Keratinocyte (primary cell): ENCODE results near the gene FAM83C. TPM values are rescaled to one million over a fixed set of nuclear protein-coding genes. Genes with fewer than 3 reads are reported as not detected.

Experiments used
- DNase-seq: peaks from one replicate; pipeline ENCODE4 v3.0.0-alpha.2; 2011; ENCODE audit warnings: low read depth, missing footprints, low spot score
- FAIRE-seq: peaks from 2 replicates; lab custom pipeline; 2011; peaks lifted over from hg19 to GRCh38; lab: Jason Lieb, UNC
- H2AFZ ChIP-seq: 2 replicates; pipeline ENCODE4 v1.6.0; 2012; ENCODE audit warnings: low read length, control low read depth, inconsistent platforms; ENCODE audit not compliant: control insufficient read depth
- H3K27ac ChIP-seq: 2 replicates; pipeline ENCODE4 v1.5.1; 2011; ENCODE audit warnings: low read length; ENCODE audit not compliant: control insufficient read depth, insufficient read depth
- H3K27me3 ChIP-seq: 3 replicates; pipeline ENCODE4 v1.6.0; 2011; ENCODE audit warnings: low read length; ENCODE audit not compliant: control insufficient read depth, insufficient read depth; ENCODE audit errors: extremely low read depth
- H3K36me3 ChIP-seq, 2 experiments: 2 replicates in 1 of 2; 3 replicates in 1 of 2; pipeline ENCODE4 v1.5.1; 2011; ENCODE audit warnings: low read length in 2 of 2, mild to moderate bottlenecking in 1 of 2; ENCODE audit not compliant: control insufficient read depth in 2 of 2, insufficient read depth in 2 of 2; ENCODE audit errors: extremely low read depth in 1 of 2
- H3K4me1 ChIP-seq: 3 replicates; pipeline ENCODE4 v1.5.1; 2011; ENCODE audit warnings: low read length; ENCODE audit not compliant: control insufficient read depth, insufficient read depth; ENCODE audit errors: extremely low read depth
- H3K4me2 ChIP-seq: 3 replicates; pipeline ENCODE4 v1.6.0; 2011; ENCODE audit warnings: low read depth, low read length; ENCODE audit not compliant: control insufficient read depth, insufficient read depth; ENCODE audit errors: extremely low read depth
- H3K4me3 ChIP-seq, 3 experiments: fragments of 200-600 bp in 1 of 3; sonication (generic) in 1 of 3; 2 replicates in 2 of 3; 3 replicates in 1 of 3; pipeline ENCODE4 v1.5.1; 2011 to 2016; ENCODE audit warnings: low read length in 3 of 3, mild to moderate bottlenecking in 3 of 3, control low read depth in 2 of 3, inconsistent platforms in 1 of 3, low read depth in 1 of 3, mixed read lengths in 1 of 3, mixed run types in 1 of 3, moderate library complexity in 1 of 3; ENCODE audit not compliant: control insufficient read depth in 2 of 3, insufficient read depth in 2 of 3; ENCODE audit errors: extremely low read depth in 1 of 3
- H3K79me2 ChIP-seq: 2 replicates; pipeline ENCODE4 v1.6.0; 2012; ENCODE audit warnings: low read length; ENCODE audit not compliant: control insufficient read depth, insufficient read depth
- H3K9ac ChIP-seq: 3 replicates; pipeline ENCODE4 v1.6.0; 2011; ENCODE audit warnings: low read length; ENCODE audit not compliant: control insufficient read depth, insufficient read depth; ENCODE audit errors: extremely low read depth
- H3K9me1 ChIP-seq: 3 replicates; pipeline ENCODE4 v1.6.0; 2011; ENCODE audit warnings: low read length; ENCODE audit not compliant: control insufficient read depth, insufficient read depth; ENCODE audit errors: extremely low read depth
- H3K9me3 ChIP-seq: 2 replicates; pipeline ENCODE4 v1.5.1; 2012; ENCODE audit warnings: low read depth, low read length; ENCODE audit not compliant: control insufficient read depth
- H4K20me1 ChIP-seq: 3 replicates; pipeline ENCODE4 v1.6.0; 2011; ENCODE audit warnings: low read length; ENCODE audit not compliant: control insufficient read depth, insufficient read depth; ENCODE audit errors: extremely low read depth
- CTCF ChIP-seq, 3 experiments: IDR thresholded peaks in 1 of 3; conservative IDR thresholded peaks in 1 of 3; optimal IDR thresholded peaks in 1 of 3; 2 replicates in 2 of 3; 3 replicates in 1 of 3; pipeline versions ENCODE3 to v1.5.1; 2011; ENCODE audit warnings: low read length in 3 of 3, mild to moderate bottlenecking in 3 of 3, moderate library complexity in 2 of 3, control low read depth in 1 of 3, inconsistent platforms in 1 of 3; ENCODE audit not compliant: insufficient read depth in 2 of 3; ENCODE audit errors: extremely low read depth in 1 of 3
- EZH2 ChIP-seq: IDR thresholded peaks from one replicate; pipeline ENCODE4 v1.6.1; 2012; ENCODE audit warnings: inconsistent platforms, mild to moderate bottlenecking, low read length, moderate library complexity
- dilution Hi-C: fragments of 300-500 bp; cut with MboI; formaldehyde crosslinking; loops from one replicate; pipeline ENCODE4 v1.7.0; 2020; ENCODE audit warnings: low sequenced_read_pairs; ENCODE audit not compliant: extremely low pct_ligation_motif_present
- polyA plus RNA-seq, 5 experiments: library from polyadenylated mRNA; depleted of rRNA in 3 of 5; stranded (reverse) in 3 of 5; stranded (forward) in 1 of 5; unstranded in 1 of 5; fragments of >200 nt; gene quantifications; 1 replicate in 1 of 5; 2 replicates in 3 of 5; 3 replicates in 1 of 5; pipeline versions ENCODE4 v1.2.1 to v1.2.3, GENCODE V29; 2011 to 2012; ENCODE audit warnings: missing spikeins in 2 of 5, low read depth in 1 of 5, low replicate concordance in 1 of 5

Gene FAM83C
- polyA plus RNA-seq, 1 donor (not counting 4 experiments of a cell fraction or from before 2014, with no cell fraction given): 12.4 TPM

- dilution Hi-C loops: no loop called here
Observed at GRCh38 chr20:35246723-35247122, 45.5 kb downstream of the FAM83C start.

GRCh38 chr20:35243986-35244385 lies 48.2 kb downstream of the FAM83C start:
- Histone ChIP-seq H2AFZ (no peak overlapping the region), H3K9me1 (no peaks in the 10 kb centered on the region), H3K4me2 (no peak overlapping the region), H3K79me2 (no peaks in the 10 kb centered on the region), H3K4me3 (no peak overlapping the region), H3K27me3 (peaks cover 10% of the 10 kb centered on the region), H3K9me3 (no peaks in the 10 kb centered on the region), H3K4me1 (no peaks in the 10 kb centered on the region), H4K20me1 (no peaks in the 10 kb centered on the region), H3K9ac (no peak overlapping the region), H3K36me3 (no peaks in the 10 kb centered on the region), H3K27ac (no peak overlapping the region)
- TF ChIP-seq EZH2 (no peak), CTCF (optimal IDR thresholded peaks at IDR 0.05 in 1 of 3, IDR thresholded peaks at IDR 0.05 in 1 of 3, conservative IDR thresholded peaks at IDR 0.05 in 1 of 3; ENCODE audit: extremely low read depth in 1 of 3, insufficient read depth in 2 of 3, low read length in 3 of 3) (no peak)
- FAIRE-seq: no peak
- DNase-seq: no peak
- dilution Hi-C loops: no loop called here

More at GRCh38 chr20:35246723-35247122, 45.5 kb downstream of the FAM83C start:
- FAIRE-seq: no peak
- no peaks in the 10 kb centered on the region for H3K9me1 ChIP-seq
- no peak overlapping the region for H3K27ac ChIP-seq
- H3K27me3 ChIP-seq: no peaks in the 10 kb centered on the region
- H2AFZ ChIP-seq: no peak overlapping the region
- no peaks in the 10 kb centered on the region for H3K79me2 ChIP-seq
- no peaks in the 10 kb centered on the region for H3K9me3 ChIP-seq
- no peak for DNase-seq
- no peak for TF ChIP-seq CTCF (optimal IDR thresholded peaks at IDR 0.05 in 1 of 3, IDR thresholded peaks at IDR 0.05 in 1 of 3, conservative IDR thresholded peaks at IDR 0.05 in 1 of 3; ENCODE audit: extremely low read depth in 1 of 3, insufficient read depth in 2 of 3, low read length in 3 of 3)
- TF ChIP-seq EZH2: no peak
- H3K36me3 ChIP-seq: no peaks in the 10 kb centered on the region
- H4K20me1 ChIP-seq: no peaks in the 10 kb centered on the region
- no peak overlapping the region for H3K9ac ChIP-seq
- no peaks in the 10 kb centered on the region for H3K4me1 ChIP-seq
- H3K4me3 ChIP-seq: no peak overlapping the region
- H3K4me2 ChIP-seq: no peak overlapping the region
